ENCODE data around the gene DLL4. TPM values are rescaled to one million over a fixed set of nuclear protein-coding genes. Genes with fewer than 3 reads are reported as not detected.

Gene DLL4
- total RNA-seq, 1 experiment from 2014 or later = not detected

DNA sequence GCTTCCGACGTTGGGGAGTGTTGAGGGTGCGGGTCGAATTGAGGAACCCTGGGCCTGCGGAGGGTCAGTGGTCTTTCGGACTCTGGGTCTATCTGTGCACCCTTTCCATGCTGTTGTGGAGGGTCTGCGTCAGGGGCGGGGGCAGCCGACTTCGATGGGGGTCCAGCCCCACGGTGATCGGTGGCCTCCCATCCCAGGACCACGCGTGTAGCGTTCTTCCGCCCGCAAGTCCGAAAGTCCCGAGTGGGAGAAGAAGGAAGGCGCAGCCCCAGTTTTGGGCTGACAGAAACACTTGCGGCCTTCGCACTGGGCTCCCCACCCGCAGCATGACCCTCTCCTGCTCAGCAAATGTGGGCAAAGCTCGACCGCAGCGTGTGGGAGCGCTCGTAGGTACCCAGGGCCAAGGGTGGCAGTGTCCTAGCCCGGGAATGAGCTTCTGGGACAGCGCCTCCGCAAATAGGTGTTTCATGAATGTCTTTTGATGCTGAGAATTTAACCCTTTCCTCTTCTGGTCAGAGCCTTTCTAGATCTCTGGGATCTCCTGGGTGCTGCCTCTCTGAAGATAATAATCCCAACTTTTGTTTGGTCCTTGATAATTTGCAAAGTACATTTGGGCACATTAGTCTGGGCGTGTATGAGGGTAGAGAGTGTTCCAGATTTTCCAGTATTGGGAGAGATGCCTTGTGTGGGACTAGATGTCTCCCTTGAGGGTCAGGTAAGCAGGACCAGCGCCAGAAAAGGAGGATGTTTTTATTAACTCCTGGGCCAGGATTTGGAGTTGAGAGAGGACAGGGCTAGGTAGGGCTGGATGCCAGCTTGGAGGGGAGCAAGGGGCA is 2.3 kb upstream of the DLL4 start:
- DNase-seq (ENCODE audit: low read depth) = no peak

DNA sequence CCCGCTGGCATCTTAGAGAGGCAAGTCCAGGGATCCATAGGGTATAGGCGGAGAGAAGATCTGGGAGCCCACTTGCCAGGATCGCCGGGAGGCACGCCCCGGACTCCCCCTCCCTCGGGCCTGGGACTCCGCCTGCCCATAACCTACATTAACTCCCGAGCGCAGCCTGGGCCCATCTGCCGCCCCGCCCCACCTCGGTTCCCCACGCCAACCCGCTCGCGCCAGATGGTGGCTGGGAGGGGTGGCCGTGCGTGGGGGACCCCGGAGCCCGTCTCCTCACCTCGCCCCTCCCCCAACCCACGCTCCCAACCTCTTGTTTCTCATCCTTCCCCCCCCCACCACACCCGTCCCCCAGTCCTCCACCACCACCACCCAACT is 1.7 kb upstream of the DLL4 start:
- no peak for DNase-seq (ENCODE audit: low read depth)

DNA sequence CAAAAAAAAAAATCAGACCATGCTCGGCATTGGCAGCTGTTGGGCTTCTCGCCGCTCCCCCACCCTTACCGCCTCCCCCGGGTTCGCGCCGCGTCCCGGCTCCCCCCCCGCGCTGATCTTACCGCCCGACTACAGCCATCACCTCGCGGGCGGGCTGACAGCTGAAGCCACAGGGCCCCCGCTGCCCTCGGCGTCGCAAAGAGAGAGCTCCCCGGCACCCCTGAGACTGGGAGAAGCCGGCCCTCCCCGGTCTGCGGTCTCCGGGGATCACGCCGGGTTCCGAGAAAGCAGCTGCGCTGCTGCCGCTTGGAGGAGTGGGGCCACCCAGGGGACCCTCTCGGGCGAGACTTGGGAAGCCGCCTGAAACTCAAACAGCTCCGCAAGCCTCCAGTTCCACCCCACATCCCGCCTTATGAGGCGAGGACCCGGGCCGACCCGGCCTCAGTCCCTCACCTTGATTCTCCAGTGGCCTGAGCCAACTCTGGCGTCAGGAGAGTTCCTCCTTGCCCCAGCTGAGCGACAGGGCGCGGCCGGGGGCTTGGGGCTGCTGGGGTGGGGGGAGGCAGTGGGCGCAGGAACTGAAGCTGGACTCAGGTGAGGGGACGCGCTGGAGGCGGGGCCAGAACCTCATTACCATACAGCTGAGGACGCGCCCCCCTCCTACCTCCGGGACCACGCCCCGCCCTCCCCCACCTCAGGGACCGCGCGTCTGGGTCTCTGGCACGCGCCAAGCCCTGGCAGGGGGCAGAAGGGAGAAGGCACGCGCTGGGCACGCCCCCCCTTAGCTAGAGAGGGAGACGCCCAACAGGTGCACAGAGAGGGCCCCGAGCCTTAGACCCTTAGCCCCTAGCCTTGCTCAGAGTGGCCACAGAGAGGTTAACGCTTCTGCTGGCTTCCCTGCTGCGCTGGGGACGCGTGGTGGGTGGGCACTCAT is 1.0 kb upstream of the DLL4 start:
- no peak for DNase-seq (ENCODE audit: low read depth)

GRCh38 chr15:40929660-40930429 is 705 bp downstream of the DLL4 start:
- DNase-seq (ENCODE audit: low read depth) = peak; percentile 56

GRCh38 chr15:40930430-40931299 is 1.5 kb downstream of the DLL4 start:
- peak; percentile 55 for DNase-seq (ENCODE audit: low read depth)

DNA sequence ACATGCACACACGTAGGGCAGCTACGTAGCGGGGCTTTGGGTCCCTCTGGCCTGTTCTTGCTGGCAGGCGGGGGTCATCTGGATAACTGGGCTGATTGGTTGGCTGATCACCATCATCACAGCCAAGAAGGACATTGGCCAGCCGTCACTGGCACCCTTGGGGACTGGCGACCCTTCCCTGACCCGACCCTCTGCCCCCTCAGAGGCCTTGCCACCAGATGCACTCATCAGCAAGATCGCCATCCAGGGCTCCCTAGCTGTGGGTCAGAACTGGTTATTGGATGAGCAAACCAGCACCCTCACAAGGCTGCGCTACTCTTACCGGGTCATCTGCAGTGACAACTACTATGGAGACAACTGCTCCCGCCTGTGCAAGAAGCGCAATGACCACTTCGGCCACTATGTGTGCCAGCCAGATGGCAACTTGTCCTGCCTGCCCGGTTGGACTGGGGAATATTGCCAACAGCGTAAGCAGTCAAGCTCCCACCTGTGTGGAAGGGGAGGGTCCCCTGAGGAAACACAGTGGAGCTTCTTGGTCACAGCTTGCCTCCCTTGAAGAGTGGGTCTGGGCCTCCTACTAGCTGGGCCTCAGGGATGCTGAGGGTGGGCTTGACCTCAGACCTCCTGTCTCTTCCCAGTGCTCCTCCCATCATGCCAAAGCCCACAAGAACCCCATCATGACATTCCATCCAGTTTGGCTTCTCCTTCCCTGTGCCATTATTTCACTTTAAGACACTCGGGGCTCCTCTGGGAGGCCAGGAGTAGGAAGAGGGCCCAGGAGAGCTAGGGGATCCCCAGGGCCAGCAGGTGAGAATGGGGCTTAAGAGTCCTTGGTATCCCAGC is 2.4 kb downstream of the DLL4 start:
- DNase-seq (ENCODE audit: low read depth) = no peak

- DNase-seq (ENCODE audit: low read depth) = no peak
Observed at GRCh38 chr15:40932156-40932555, 3.0 kb downstream of the DLL4 start.

GRCh38 chr15:40932649-40933516 is 3.7 kb downstream of the DLL4 start:
- DNase-seq (ENCODE audit: low read depth) = no peak

- DNase-seq (ENCODE audit: low read depth) = no peak
Observed at GRCh38 chr15:40933517-40933902, 4.4 kb downstream of the DLL4 start.

- DNase-seq (ENCODE audit: low read depth) = no peak
Observed at GRCh38 chr15:40934457-40934856, 5.3 kb downstream of the DLL4 start.

DNA sequence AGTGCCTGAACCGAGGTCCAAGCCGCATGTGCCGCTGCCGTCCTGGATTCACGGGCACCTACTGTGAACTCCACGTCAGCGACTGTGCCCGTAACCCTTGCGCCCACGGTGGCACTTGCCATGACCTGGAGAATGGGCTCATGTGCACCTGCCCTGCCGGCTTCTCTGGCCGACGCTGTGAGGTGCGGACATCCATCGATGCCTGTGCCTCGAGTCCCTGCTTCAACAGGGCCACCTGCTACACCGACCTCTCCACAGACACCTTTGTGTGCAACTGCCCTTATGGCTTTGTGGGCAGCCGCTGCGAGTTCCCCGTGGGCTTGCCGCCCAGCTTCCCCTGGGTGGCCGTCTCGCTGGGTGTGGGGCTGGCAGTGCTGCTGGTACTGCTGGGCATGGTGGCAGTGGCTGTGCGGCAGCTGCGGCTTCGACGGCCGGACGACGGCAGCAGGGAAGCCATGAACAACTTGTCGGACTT is 7.1 kb downstream of the DLL4 start:
- DNase-seq (ENCODE audit: low read depth) = no peak

GRCh38 chr15:40936709-40937666 is 7.8 kb downstream of the DLL4 start:
- no peak for DNase-seq (ENCODE audit: low read depth)

- no peak for DNase-seq (ENCODE audit: low read depth)
Observed at GRCh38 chr15:40937762-40938535, 8.8 kb downstream of the DLL4 start.

DNA sequence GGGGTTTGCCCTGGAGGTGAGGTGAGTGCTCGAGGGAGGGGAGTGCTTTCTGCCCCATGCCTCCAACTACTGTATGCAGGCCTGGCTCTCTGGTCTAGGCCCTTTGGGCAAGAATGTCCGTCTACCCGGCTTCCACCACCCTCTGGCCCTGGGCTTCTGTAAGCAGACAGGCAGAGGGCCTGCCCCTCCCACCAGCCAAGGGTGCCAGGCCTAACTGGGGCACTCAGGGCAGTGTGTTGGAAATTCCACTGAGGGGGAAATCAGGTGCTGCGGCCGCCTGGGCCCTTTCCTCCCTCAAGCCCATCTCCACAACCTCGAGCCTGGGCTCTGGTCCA is 9.4 kb downstream of the DLL4 start:
- no peak for DNase-seq (ENCODE audit: low read depth)

GRCh38 chr15:40940296-40940801 is 11.2 kb downstream of the DLL4 start:
- no peak for DNase-seq (ENCODE audit: low read depth)

DNA sequence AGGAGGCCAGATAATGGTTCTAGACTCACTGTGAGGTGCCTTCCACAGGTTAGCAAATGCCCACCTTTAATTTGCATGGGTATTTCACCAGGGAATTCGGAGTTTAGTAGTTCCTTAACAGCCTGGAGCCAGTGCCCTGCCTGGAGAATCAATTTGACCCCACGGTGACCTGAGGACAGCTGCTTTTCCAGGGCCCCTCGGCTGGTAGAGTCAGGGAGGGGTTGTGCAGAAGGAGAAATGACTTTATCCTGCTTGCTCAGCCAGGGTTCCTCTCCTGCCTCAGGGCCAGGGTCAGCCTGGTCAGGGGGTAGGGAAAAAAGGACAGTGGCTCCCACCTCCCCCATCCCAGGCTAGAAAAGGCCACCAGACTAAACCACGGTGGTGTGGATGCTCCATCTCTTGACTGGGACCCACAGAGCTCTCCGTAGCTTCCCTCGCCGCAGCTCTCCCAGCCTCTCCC is 12.0 kb downstream of the DLL4 start:
- DNase-seq (ENCODE audit: low read depth) = no peak
